CD14-positive monocyte (primary cell): ENCODE results near the gene GMEB1. TPM values are rescaled to one million over a fixed set of nuclear protein-coding genes. Genes with fewer than 3 reads are reported as not detected.

Source experiments
- DNase-seq, 3 donors: peaks; one replicate each; pipeline ENCODE4 v3.0.0-alpha.2; 2011 to 2022
- H2AFZ ChIP-seq: 2 replicates; pipeline ENCODE4 v1.6.0; 2012; ENCODE audit warnings: mild to moderate bottlenecking, low read depth, low read length, inconsistent platforms; ENCODE audit not compliant: insufficient read depth, poor library complexity, severe bottlenecking
- H3K27ac ChIP-seq, 2 donors: 1 replicate in 1 of 2; 2 replicates in 1 of 2; pipeline ENCODE4 v1.5.1; 2012 to 2013; ENCODE audit warnings: low read length in 2 of 2, control low read depth in 1 of 2, inconsistent platforms in 1 of 2, low read depth in 1 of 2, mild to moderate bottlenecking in 1 of 2
- H3K27me3 ChIP-seq, 2 donors: one replicate each; pipeline versions ENCODE4 v1.6.0 to v1.6.1; 2011 to 2013; ENCODE audit warnings: low read length in 2 of 2; ENCODE audit not compliant: control insufficient read depth in 2 of 2, insufficient read depth in 2 of 2
- H3K36me3 ChIP-seq, 2 donors: replicated peaks in 1 of 2; 1 replicate in 1 of 2; 2 replicates in 1 of 2; pipeline versions ENCODE4 v1.5.1 to v1.6.1; 2012 to 2013; ENCODE audit warnings: low read length in 2 of 2, control low read depth in 1 of 2, inconsistent platforms in 1 of 2, mild to moderate bottlenecking in 1 of 2; ENCODE audit not compliant: insufficient read depth in 2 of 2, control insufficient read depth in 1 of 2
- H3K4me1 ChIP-seq, 2 donors: 1 replicate in 1 of 2; 2 replicates in 1 of 2; pipeline versions ENCODE4 v1.5.1 to v1.6.1; 2012 to 2013; ENCODE audit warnings: low read length in 2 of 2, control low read depth in 1 of 2, inconsistent platforms in 1 of 2, mild to moderate bottlenecking in 1 of 2, moderate library complexity in 1 of 2; ENCODE audit not compliant: insufficient read depth in 2 of 2, control insufficient read depth in 1 of 2
- H3K4me2 ChIP-seq: replicated peaks from 2 replicates; pipeline ENCODE3; 2012; ENCODE audit warnings: low read length, moderate library complexity, mild to moderate bottlenecking; ENCODE audit not compliant: poor library complexity, severe bottlenecking; ENCODE audit errors: extremely low read depth
- H3K4me3 ChIP-seq, 3 experiments: fragments of 200-600 bp in 1 of 3; sonication (generic) in 1 of 3; replicated peaks in 1 of 3; 1 replicate in 2 of 3; 2 replicates in 1 of 3; pipeline ENCODE4 v1.5.1; 2011 to 2013; ENCODE audit warnings: low read length in 3 of 3, mild to moderate bottlenecking in 3 of 3, control low read depth in 2 of 3, low read depth in 2 of 3, inconsistent platforms in 1 of 3, moderate library complexity in 1 of 3
- H3K79me2 ChIP-seq: 2 replicates; pipeline ENCODE4 v1.6.0; 2012; ENCODE audit warnings: mild to moderate bottlenecking, control low read depth, inconsistent platforms, low read length, moderate library complexity; ENCODE audit not compliant: insufficient read depth
- H3K9ac ChIP-seq: 2 replicates; pipeline ENCODE4 v1.6.0; 2017; ENCODE audit warnings: low read length, mild to moderate bottlenecking; ENCODE audit not compliant: insufficient read depth, poor library complexity, severe bottlenecking
- H3K9me3 ChIP-seq, 2 donors: replicated peaks in 1 of 2; 1 replicate in 1 of 2; 2 replicates in 1 of 2; pipeline versions ENCODE4 v1.5.1 to v1.6.1; 2012 to 2013; ENCODE audit warnings: low read length in 2 of 2, control low read depth in 1 of 2; ENCODE audit not compliant: control insufficient read depth in 1 of 2, insufficient read depth in 1 of 2
- H4K20me1 ChIP-seq: 2 replicates; pipeline ENCODE4 v1.6.0; 2012; ENCODE audit warnings: mild to moderate bottlenecking, low read length, control low read depth, moderate library complexity; ENCODE audit not compliant: insufficient read depth
- H3K27ac Mint-ChIP-seq, 7 donors: one replicate each; pipeline ENCODE4 v1.8.0; 2020; ENCODE audit warnings: mild to moderate bottlenecking in 7 of 7, mixed read lengths in 7 of 7, moderate library complexity in 6 of 7, inconsistent platforms in 2 of 7
- H3K27me3 Mint-ChIP-seq, 3 donors: one replicate each; pipeline ENCODE4 v1.8.0; 2021 to 2022; ENCODE audit warnings: low read depth in 3 of 3, mild to moderate bottlenecking in 3 of 3, mixed read lengths in 3 of 3, moderate library complexity in 3 of 3, inconsistent platforms in 1 of 3
- H3K36me3 Mint-ChIP-seq, 2 donors: one replicate each; pipeline ENCODE4 v1.8.0; 2020; ENCODE audit warnings: mixed read lengths in 2 of 2, inconsistent platforms in 1 of 2, mild to moderate bottlenecking in 1 of 2
- H3K4me1 Mint-ChIP-seq: one replicate; pipeline ENCODE4 v1.8.0; 2020; ENCODE audit warnings: mild to moderate bottlenecking, mixed read lengths
- H3K4me3 Mint-ChIP-seq, 2 donors: one replicate each; pipeline ENCODE4 v1.8.0; 2020; ENCODE audit warnings: mild to moderate bottlenecking in 2 of 2, mixed read lengths in 2 of 2, moderate library complexity in 1 of 2
- H3K9me3 Mint-ChIP-seq, 7 donors: one replicate each; pipeline ENCODE4 v1.8.0; 2020 to 2022; ENCODE audit warnings: mixed read lengths in 7 of 7, mild to moderate bottlenecking in 6 of 7, moderate library complexity in 6 of 7, inconsistent platforms in 2 of 7
- WGBS: methylation state at CpG from one replicate; pipeline ENCODE4 v1.1.5; 2013; ENCODE audit warnings: missing lambda C conversion rate; ENCODE audit not compliant: insufficient coverage; 5-methylcytosine and 5-hydroxymethylcytosine counted together
- intact Hi-C, 2 donors: fragments of 100-400 bp; cut with micrococcal nuclease; formaldehyde crosslinking; loops; one replicate each; pipeline versions ENCODE4 v1.15.0 to v1.15.1; 2023
- polyA plus RNA-seq, 3 donors: library from polyadenylated mRNA; depleted of rRNA in 1 of 3; unstranded in 2 of 3; stranded (reverse) in 1 of 3; fragments of 300-500 nt in 2 of 3; fragments of >200 nt in 1 of 3; fragmentation: Illumina TruSeq in 2 of 3; gene quantifications; 1 replicate in 2 of 3; 2 replicates in 1 of 3; pipeline ENCODE4 v1.2.3, GENCODE V29; 2012 to 2021
- TF ChIP-seq, protein P1 (sequence below): fragments of 200-600 bp; IDR thresholded peaks from one replicate; pipeline ENCODE4 v1.8.0; 2022; ENCODE audit warnings: antibody characterized with exemption, mild to moderate bottlenecking

Gene GMEB1
- polyA plus RNA-seq, 3 donors: 8.1 to 16.0 (median 9.7) TPM

- Mint-ChIP-seq H3K27me3 (peaks cover 0 to 2% (median 0%) of the 10 kb centered on the region in 3 donors), H3K4me3 (peak overlapping the region; percentile 100), H3K27ac (peak overlapping the region; percentile 98 to 99 (median 99)), H3K36me3 (peaks cover 0 to 7% of the 10 kb centered on the region in 2 donors), H3K4me1 (peaks cover 35% of the 10 kb centered on the region), H3K9me3 (peaks cover 0 to 2% (median 0%) of the 10 kb centered on the region in 7 donors)
- Histone ChIP-seq H3K4me1 (peaks cover 32 to 36% of the 10 kb centered on the region in 2 donors), H3K9ac (peak overlapping the region; percentile 88), H3K4me3 (peak overlapping the region; percentile 63 to 96 (median 68)), H4K20me1 (no peaks in the 10 kb centered on the region), H3K4me2 (peak overlapping the region; percentile 100), H3K27ac (peak overlapping the region; percentile 77 to 97), H3K9me3 (no peaks in the 10 kb centered on the region), H2AFZ (peak overlapping the region; percentile 99), H3K79me2 (peaks cover 42% of the 10 kb centered on the region), H3K36me3 (no peaks in the 10 kb centered on the region), H3K27me3 (no peaks in the 10 kb centered on the region)
- 0% methylated on average over 25 of the region's 26 CpGs for WGBS
- DNase-seq: peak in 1 of 3 donors; percentile 11
- TF ChIP-seq, protein P1, sequence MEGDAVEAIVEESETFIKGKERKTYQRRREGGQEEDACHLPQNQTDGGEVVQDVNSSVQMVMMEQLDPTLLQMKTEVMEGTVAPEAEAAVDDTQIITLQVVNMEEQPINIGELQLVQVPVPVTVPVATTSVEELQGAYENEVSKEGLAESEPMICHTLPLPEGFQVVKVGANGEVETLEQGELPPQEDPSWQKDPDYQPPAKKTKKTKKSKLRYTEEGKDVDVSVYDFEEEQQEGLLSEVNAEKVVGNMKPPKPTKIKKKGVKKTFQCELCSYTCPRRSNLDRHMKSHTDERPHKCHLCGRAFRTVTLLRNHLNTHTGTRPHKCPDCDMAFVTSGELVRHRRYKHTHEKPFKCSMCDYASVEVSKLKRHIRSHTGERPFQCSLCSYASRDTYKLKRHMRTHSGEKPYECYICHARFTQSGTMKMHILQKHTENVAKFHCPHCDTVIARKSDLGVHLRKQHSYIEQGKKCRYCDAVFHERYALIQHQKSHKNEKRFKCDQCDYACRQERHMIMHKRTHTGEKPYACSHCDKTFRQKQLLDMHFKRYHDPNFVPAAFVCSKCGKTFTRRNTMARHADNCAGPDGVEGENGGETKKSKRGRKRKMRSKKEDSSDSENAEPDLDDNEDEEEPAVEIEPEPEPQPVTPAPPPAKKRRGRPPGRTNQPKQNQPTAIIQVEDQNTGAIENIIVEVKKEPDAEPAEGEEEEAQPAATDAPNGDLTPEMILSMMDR: no peak
- intact Hi-C loops: loop anchor here (2.0 to 10.0 kb wide), 6 partner anchors 60 to 543 kb away; partner anchors contain the start of genes YTHDF2 (in 2 of the 2) and SRSF4 (in 1 of the 2)
Observed at GRCh38 chr1:28642056-28642846, 26.3 kb upstream of the GMEB1 start.

DNA sequence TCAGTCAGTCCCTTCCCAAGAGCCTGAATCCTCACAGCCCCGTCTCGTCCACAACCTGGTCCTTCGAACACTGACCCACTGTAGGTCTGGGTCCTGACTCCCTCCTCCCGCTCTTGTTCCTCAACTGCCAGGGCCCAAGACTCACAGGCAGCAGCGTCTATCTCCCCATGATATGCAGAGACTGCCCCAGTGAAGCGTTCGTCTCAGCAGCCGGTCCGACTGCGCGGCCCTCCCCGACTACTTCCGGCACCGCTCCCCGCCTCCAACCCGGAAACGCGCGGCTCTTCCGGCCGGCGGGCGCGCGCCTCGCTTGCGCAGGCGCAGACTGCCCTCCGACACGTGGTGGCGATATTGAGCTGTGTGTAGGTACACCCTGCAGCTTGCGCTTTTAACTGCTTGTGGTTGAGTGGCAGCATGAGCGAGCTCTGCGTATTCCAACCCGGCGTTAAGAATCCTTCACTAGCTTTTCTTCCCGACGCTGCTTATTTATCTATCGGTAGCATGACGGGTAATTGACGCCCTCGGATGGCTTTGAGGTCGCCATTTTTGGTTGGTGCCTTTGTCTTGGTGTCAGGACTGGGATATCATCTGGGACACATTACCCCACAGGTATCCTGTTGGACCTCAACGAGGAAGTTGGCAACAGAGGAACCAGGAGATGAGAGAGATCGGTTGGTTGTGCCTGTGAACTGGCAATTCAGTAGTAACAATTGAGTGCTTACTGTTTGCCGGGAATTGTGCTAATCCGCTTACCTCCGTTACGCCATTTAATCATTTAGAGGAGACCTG is 25.5 kb upstream of the GMEB1 start, which contains the start of gene TAF12:
TAF12 (minus strand) TSS at position 221 of the 789 bp plus-strand sequence. CDS start 20,986 bp downstream, outside the sequence.
- Mint-ChIP-seq H3K36me3 (peaks cover 0 to 7% of the 10 kb centered on the region in 2 donors), H3K27me3 (peaks cover 0 to 2% (median 0%) of the 10 kb centered on the region in 3 donors), H3K4me3 (peak within 1 kb of the TSS; percentile 100), H3K4me1 (peaks cover 42% of the 10 kb centered on the region), H3K9me3 (peaks cover 0 to 2% (median 0%) of the 10 kb centered on the region in 7 donors), H3K27ac (peak within 1 kb of the TSS; percentile 98 to 99 (median 99))
- DNase-seq: peak; percentile 92 to 95 (median 94)
- no peaks in the 10 kb centered on the region for H3K36me3 ChIP-seq
- WGBS: under 1% methylated on average over 33 of the region's 49 CpGs
- peaks cover 39% of the 10 kb centered on the region for H3K79me2 ChIP-seq
- intact Hi-C loops: loop anchor here (2.0 to 10.0 kb wide), 6 partner anchors 61 to 542 kb away; partner anchors contain the start of genes YTHDF2 (in 2 of the 2) and SRSF4 (in 1 of the 2)
- peak within 1 kb of the TSS; percentile 99 for H2AFZ ChIP-seq
- H4K20me1 ChIP-seq: no peaks in the 10 kb centered on the region
- peak within 1 kb of the TSS; percentile 77 to 97 for H3K27ac ChIP-seq
- H3K9me3 ChIP-seq: no peaks in the 10 kb centered on the region
- H3K4me2 ChIP-seq: peak within 1 kb of the TSS; percentile 100
- H3K27me3 ChIP-seq: no peaks in the 10 kb centered on the region
- peaks cover 40 to 44% of the 10 kb centered on the region in 2 donors for H3K4me1 ChIP-seq
- H3K4me3 ChIP-seq: peak within 1 kb of the TSS; percentile 63 to 96 (median 68)
- peak within 1 kb of the TSS; percentile 88 for H3K9ac ChIP-seq
- TF ChIP-seq, protein P1: no peak
